BE2C (cell line): ENCODE measurements around the gene RPL18.

ENCODE experiments used
- DNase-seq: peaks from one replicate; pipeline ENCODE4 v3.0.0-alpha.2; 2020
- H3K27me3 ChIP-seq: fragments of 250-450 bp; sonication (Bioruptor Pico); 2 replicates; pipeline ENCODE4 v1.5.1; 2020; ENCODE audit warnings: mild to moderate bottlenecking
- H3K36me3 ChIP-seq: fragments of 250-450 bp; sonication (Bioruptor Pico); 2 replicates; pipeline ENCODE4 v1.5.1; 2020; ENCODE audit warnings: mild to moderate bottlenecking
- H3K4me1 ChIP-seq: fragments of 250-450 bp; sonication (Bioruptor Pico); 2 replicates; pipeline ENCODE4 v1.5.1; 2020
- H3K4me3 ChIP-seq: 2 replicates; pipeline ENCODE4 v1.5.1; 2011; ENCODE audit warnings: low read depth, low read length
- H3K9me3 ChIP-seq: fragments of 250-450 bp; sonication (Bioruptor Pico); 2 replicates; pipeline ENCODE4 v1.5.1; 2020
- TF ChIP-seq, protein P1 (sequence below): IDR thresholded peaks from 2 replicates; pipeline ENCODE4 v1.5.1; 2012; ENCODE audit warnings: mild to moderate bottlenecking, low read depth, low read length

Gene RPL18

DNA sequence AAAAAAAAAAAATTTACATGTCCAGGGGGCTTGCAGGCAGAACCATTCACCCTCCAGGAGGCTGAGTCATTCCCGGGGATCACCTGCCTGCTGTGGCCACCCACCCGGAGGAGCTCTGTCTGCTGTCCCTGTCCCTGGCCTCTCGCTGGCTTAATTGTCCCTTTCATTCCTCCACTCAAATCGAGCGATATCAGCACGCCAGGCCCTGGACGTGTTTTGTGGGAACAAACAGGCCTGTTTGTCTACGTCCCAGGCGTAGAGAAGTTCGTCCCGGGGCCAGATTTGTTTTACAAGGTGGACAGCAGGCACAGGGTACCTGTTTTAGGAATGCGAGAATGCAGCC is 45.8 kb downstream of the RPL18 start:
- TF ChIP-seq, protein P1, sequence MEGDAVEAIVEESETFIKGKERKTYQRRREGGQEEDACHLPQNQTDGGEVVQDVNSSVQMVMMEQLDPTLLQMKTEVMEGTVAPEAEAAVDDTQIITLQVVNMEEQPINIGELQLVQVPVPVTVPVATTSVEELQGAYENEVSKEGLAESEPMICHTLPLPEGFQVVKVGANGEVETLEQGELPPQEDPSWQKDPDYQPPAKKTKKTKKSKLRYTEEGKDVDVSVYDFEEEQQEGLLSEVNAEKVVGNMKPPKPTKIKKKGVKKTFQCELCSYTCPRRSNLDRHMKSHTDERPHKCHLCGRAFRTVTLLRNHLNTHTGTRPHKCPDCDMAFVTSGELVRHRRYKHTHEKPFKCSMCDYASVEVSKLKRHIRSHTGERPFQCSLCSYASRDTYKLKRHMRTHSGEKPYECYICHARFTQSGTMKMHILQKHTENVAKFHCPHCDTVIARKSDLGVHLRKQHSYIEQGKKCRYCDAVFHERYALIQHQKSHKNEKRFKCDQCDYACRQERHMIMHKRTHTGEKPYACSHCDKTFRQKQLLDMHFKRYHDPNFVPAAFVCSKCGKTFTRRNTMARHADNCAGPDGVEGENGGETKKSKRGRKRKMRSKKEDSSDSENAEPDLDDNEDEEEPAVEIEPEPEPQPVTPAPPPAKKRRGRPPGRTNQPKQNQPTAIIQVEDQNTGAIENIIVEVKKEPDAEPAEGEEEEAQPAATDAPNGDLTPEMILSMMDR = no peak
- Histone ChIP-seq H3K9me3 (no peaks in the 10 kb centered on the region), H3K27me3 (no peaks in the 10 kb centered on the region), H3K4me1 (no peaks in the 10 kb centered on the region; the same call in 1 of the 2 replicates), H3K36me3 (no peaks in the 10 kb centered on the region), H3K4me3 (no peak overlapping the region)
- DNase-seq = no peak

DNA sequence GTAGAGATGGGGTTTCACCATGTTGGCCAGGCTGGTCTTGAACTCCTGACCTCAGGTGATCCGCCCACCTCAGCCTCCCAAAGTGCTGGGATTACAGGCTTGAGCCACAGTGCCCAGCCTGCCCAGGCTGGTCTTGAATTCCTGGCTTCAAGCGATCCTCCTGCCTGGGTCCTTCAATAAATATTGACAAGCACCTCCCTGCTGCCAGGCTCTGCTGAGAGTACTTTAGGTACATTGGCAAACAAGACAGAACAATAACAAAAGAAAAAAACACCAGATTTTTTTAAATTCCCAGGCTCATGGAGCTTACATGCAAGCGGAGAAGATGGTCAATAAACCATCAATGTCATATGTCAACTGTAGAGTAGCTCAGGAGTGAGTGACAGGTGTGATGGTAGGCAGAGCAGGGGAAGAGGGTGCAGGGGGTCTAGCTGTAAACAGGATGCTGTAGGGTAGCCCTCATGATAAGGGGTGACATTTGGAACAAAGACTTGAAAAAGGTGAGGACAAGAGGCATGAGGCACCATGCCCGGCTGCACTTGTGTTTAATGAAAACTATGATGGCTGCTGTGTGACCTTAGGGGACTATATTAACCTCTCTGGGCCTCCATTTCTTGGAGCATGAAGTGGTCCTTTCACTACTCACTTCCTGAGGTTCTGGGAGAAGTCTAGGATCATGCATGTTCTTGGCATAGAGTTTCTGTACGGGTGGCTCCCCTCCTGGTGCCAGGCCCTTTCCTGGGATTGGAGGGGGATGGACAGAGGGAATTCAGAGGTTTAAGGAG is 47.4 kb downstream of the RPL18 start:
- Histone ChIP-seq H3K4me3 (no peak overlapping the region), H3K36me3 (no peaks in the 10 kb centered on the region), H3K27me3 (no peaks in the 10 kb centered on the region), H3K9me3 (no peaks in the 10 kb centered on the region), H3K4me1 (no peaks in the 10 kb centered on the region; the same call in 1 of the 2 replicates)
- TF ChIP-seq, protein P1 = no peak
- no peak for DNase-seq

DNA sequence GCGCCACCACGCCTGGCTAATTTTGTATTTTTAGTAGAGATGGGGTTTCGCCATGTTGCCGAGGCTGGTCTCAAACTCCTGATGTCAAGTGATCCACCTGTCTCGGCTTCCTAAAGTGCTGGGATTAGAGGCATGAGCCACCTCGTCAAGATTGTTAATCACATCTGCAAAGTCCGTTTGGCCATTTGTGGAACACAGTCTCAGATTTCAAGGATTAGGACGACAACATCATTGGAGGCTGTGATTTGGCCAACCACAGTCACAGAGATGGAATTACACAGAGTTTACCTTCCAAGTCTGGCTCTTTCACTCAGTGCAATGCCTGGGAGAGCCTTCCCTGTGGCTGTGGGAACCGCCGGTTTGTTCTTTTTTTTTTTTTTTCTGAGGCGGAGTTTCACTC is 49.2 kb downstream of the RPL18 start:
- TF ChIP-seq, protein P1 = no peak
- H3K27me3 ChIP-seq = no peaks in the 10 kb centered on the region

DNA sequence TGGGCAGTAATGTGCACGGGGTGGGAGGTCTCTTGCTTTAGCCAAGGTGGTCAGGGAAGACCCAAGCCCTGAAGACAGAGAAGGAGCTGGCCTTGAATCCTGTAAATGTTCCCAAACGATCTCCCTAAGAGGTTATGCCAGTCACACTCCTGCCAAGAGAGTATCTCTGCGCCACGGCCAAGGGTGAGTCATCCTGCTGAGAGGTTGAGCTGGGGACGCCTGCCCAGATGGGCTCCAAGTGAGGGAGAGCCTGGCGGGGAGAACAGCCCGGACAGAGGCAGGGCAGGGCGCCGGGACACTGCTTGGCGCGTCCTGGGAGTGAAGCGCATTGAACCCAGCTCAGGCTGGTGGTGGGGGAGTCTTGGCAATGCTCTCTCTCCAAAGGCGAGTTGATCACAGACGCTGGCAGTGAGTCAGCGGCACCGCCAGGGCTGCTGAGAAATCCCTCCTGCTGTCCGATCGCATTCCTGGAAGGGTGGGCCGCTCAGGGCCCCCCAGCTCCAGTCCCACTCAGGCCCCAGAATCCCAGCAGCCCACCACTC is 50.6 kb downstream of the RPL18 start:
- peak overlapping the region; percentile 41 for H3K4me3 ChIP-seq
- DNase-seq = peak; percentile 87
- H3K27me3 ChIP-seq = no peaks in the 10 kb centered on the region

More for the DNA sequence above, 49.2 kb downstream of the RPL18 start:
- Histone ChIP-seq H3K9me3 (no peaks in the 10 kb centered on the region), H3K4me3 (no peak overlapping the region), H3K4me1 (no peaks in the 10 kb centered on the region; the same call in 1 of the 2 replicates), H3K36me3 (no peaks in the 10 kb centered on the region)
- DNase-seq = no peak

More for the DNA sequence above, 50.6 kb downstream of the RPL18 start:
- TF ChIP-seq, protein P1 = no peak
- no peaks in the 10 kb centered on the region for H3K9me3 ChIP-seq
- H3K4me1 ChIP-seq = no peaks in the 10 kb centered on the region
- H3K36me3 ChIP-seq = no peaks in the 10 kb centered on the region
